DOHH2 (cell line): ENCODE results near the gene SMIM44.

Experiments used
- EZH2phosphoT487 ChIP-seq: fragments of 200-600 bp; sonication (generic); IDR thresholded peaks from 2 replicates; pipeline ENCODE4 v1.6.1; 2017; ENCODE audit warnings: borderline replicate concordance, mild to moderate bottlenecking, antibody characterized with exemption, low read length, moderate library complexity, mixed read lengths
- TF ChIP-seq, protein P1 (sequence below): fragments of 200-600 bp; sonication (generic); IDR thresholded peaks from one replicate; pipeline ENCODE4 v1.5.1; 2014; ENCODE audit warnings: antibody characterized with exemption, mild to moderate bottlenecking, low read depth, low read length; ENCODE audit not compliant: poor library complexity, severe bottlenecking

DNA sequence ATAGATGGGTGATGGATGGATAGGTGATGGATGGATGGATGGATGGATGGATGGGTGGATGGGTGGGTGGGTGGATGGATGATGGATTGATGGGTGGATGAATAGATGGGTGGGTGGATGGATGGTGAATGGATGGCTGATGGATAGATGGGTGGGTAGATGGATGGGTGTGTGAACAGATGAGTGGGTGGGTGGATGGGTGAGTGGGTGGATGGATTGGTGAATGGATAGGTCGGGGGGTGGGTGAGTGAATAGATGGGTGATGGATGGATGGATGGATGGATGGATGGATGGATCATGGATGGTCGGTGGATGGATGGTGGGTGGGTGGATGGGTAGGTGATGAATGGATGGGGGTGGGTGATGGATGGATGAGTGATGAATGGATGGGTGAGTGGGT lies 6.4 kb downstream of the SMIM44 start:
- TF ChIP-seq, protein P1, sequence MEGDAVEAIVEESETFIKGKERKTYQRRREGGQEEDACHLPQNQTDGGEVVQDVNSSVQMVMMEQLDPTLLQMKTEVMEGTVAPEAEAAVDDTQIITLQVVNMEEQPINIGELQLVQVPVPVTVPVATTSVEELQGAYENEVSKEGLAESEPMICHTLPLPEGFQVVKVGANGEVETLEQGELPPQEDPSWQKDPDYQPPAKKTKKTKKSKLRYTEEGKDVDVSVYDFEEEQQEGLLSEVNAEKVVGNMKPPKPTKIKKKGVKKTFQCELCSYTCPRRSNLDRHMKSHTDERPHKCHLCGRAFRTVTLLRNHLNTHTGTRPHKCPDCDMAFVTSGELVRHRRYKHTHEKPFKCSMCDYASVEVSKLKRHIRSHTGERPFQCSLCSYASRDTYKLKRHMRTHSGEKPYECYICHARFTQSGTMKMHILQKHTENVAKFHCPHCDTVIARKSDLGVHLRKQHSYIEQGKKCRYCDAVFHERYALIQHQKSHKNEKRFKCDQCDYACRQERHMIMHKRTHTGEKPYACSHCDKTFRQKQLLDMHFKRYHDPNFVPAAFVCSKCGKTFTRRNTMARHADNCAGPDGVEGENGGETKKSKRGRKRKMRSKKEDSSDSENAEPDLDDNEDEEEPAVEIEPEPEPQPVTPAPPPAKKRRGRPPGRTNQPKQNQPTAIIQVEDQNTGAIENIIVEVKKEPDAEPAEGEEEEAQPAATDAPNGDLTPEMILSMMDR: no peak
- TF ChIP-seq EZH2phosphoT487: no peak
